ENCODE data around the gene SEMA5A. TPM values are rescaled to one million over a fixed set of nuclear protein-coding genes. Genes with fewer than 3 reads are reported as not detected.

The SEMA5A gene
- total and polyA plus RNA-seq, 7 donors, result 0.60 to 4.7 (median 2.8) TPM

GRCh38 chr5:9350301-9350797 lies 195.5 kb downstream of the SEMA5A start:
- TF ChIP-seq CTCF (IDR thresholded peaks at IDR 0.05) (no peak), POLR2AphosphoS5 (IDR thresholded peaks at IDR 0.05) (no peak), POLR2A (IDR thresholded peaks at IDR 0.05) (no peak), EP300 (IDR thresholded peaks at IDR 0.05) (no peak)
- Histone ChIP-seq H3K27ac (no peak overlapping the region), H3K4me1 (peaks cover 0 to 13% (median 6%) of the 10 kb centered on the region in 4 donors), H3K9me3 (no peaks in the 10 kb centered on the region), H3K27me3 (no peaks in the 10 kb centered on the region), H3K4me3 (no peak overlapping the region), H3K36me3 (no peaks in the 10 kb centered on the region)
- 83 to 87% methylated on average over 4 of the region's 4 CpGs for WGBS, 2 donors
- intact Hi-C loops (cut with DNase I), result no loop called here
- DNase-seq, result no peak

- H3K4me3 ChIP-seq, result no peak overlapping the region
- no peaks in the 10 kb centered on the region for H3K36me3 ChIP-seq
- WGBS, 2 donors, result 11 to 15% methylated on average over 5 of the region's 5 CpGs
- no peaks in the 10 kb centered on the region for H3K9me3 ChIP-seq
- no peak for DNase-seq
- peaks cover 0 to 13% (median 6%) of the 10 kb centered on the region in 4 donors for H3K4me1 ChIP-seq
- H3K27ac ChIP-seq, result no peak overlapping the region
- TF ChIP-seq POLR2A (IDR thresholded peaks at IDR 0.05), result no peak
- no peaks in the 10 kb centered on the region for H3K27me3 ChIP-seq
- intact Hi-C loops (cut with DNase I), result no loop called here
Observed at GRCh38 chr5:9348401-9348996, 197.4 kb downstream of the SEMA5A start.

GRCh38 chr5:9347541-9348295 lies 198.2 kb downstream of the SEMA5A start:
- DNase-seq, result no peak
- no peak for TF ChIP-seq CTCF (IDR thresholded peaks at IDR 0.05)
- no peak for TF ChIP-seq POLR2AphosphoS5 (IDR thresholded peaks at IDR 0.05)
- TF ChIP-seq EP300 (IDR thresholded peaks at IDR 0.05), result no peak
- no peak for TF ChIP-seq POLR2A (IDR thresholded peaks at IDR 0.05)
- intact Hi-C loops (cut with DNase I), result no loop called here
- H3K4me1 ChIP-seq, result peaks cover 0 to 18% (median 6%) of the 10 kb centered on the region in 4 donors
- no peak overlapping the region for H3K4me3 ChIP-seq
- H3K36me3 ChIP-seq, result no peaks in the 10 kb centered on the region
- H3K27me3 ChIP-seq, result no peaks in the 10 kb centered on the region
- no peaks in the 10 kb centered on the region for H3K9me3 ChIP-seq
- no peak overlapping the region for H3K27ac ChIP-seq
- whole genome bisulfite sequencing, 2 donors, result 84 to 90% methylated on average over 7 of the region's 7 CpGs

GRCh38 chr5:9347032-9347431 lies 198.8 kb downstream of the SEMA5A start:
- no peak overlapping the region for H3K4me3 ChIP-seq
- H3K4me1 ChIP-seq, result peaks cover 0 to 18% (median 6%) of the 10 kb centered on the region in 4 donors
- H3K9me3 ChIP-seq, result no peaks in the 10 kb centered on the region
- TF ChIP-seq EP300 (IDR thresholded peaks at IDR 0.05), result no peak
- TF ChIP-seq CTCF (IDR thresholded peaks at IDR 0.05), result no peak
- no peak for TF ChIP-seq POLR2A (IDR thresholded peaks at IDR 0.05)
- TF ChIP-seq POLR2AphosphoS5 (IDR thresholded peaks at IDR 0.05), result no peak
- intact Hi-C loops (cut with DNase I), result no loop called here
- no peak for DNase-seq
- WGBS, 2 donors, result 90 to 91% methylated on average over 3 of the region's 3 CpGs
- no peak overlapping the region for H3K27ac ChIP-seq
- H3K27me3 ChIP-seq, result no peaks in the 10 kb centered on the region
- H3K36me3 ChIP-seq, result no peaks in the 10 kb centered on the region

GRCh38 chr5:9344751-9345240 lies 201.1 kb downstream of the SEMA5A start:
- Histone ChIP-seq H3K27me3 (no peaks in the 10 kb centered on the region), H3K4me1 (peaks cover 0 to 15% (median 2%) of the 10 kb centered on the region in 4 donors), H3K36me3 (no peaks in the 10 kb centered on the region), H3K9me3 (no peaks in the 10 kb centered on the region), H3K27ac (no peak overlapping the region), H3K4me3 (no peak overlapping the region)
- intact Hi-C loops (cut with DNase I), result no loop called here
- DNase-seq, result no peak
- TF ChIP-seq EP300 (IDR thresholded peaks at IDR 0.05) (no peak), POLR2AphosphoS5 (IDR thresholded peaks at IDR 0.05) (no peak), CTCF (IDR thresholded peaks at IDR 0.05) (no peak), POLR2A (IDR thresholded peaks at IDR 0.05) (no peak)
- WGBS, 2 donors, result 94 to 98% methylated on average over 1 of the region's 1 CpG
